Fibroblast of lung (primary cell): ENCODE measurements around the gene AP2B1. TPM values are rescaled to one million over a fixed set of nuclear protein-coding genes. Genes with fewer than 3 reads are reported as not detected.

Experiments used
- DNase-seq, 2 donors: peaks; one replicate each; pipeline versions ENCODE4 v3.0.0 to v3.0.0-alpha.2; 2010; ENCODE audit warnings: low read depth in 2 of 2
- H2AFZ ChIP-seq: 2 replicates; pipeline ENCODE4 v1.5.1; 2012; ENCODE audit warnings: low read length, control low read depth, inconsistent platforms
- H3K27ac ChIP-seq: 2 replicates; pipeline ENCODE4 v1.5.1; 2011; ENCODE audit warnings: low read length, control low read depth; ENCODE audit not compliant: insufficient read depth
- H3K27me3 ChIP-seq: 2 replicates; pipeline ENCODE4 v1.5.1; 2011; ENCODE audit warnings: mild to moderate bottlenecking, low read length; ENCODE audit not compliant: control insufficient read depth, insufficient read depth
- H3K36me3 ChIP-seq: 2 replicates; pipeline ENCODE4 v1.5.1; 2011; ENCODE audit warnings: low read length; ENCODE audit not compliant: control insufficient read depth, insufficient read depth
- H3K4me1 ChIP-seq: 2 replicates; pipeline ENCODE4 v1.5.1; 2011; ENCODE audit warnings: low read length; ENCODE audit not compliant: control insufficient read depth, insufficient read depth; ENCODE audit errors: extremely low read depth
- H3K4me2 ChIP-seq: 2 replicates; pipeline ENCODE4 v1.5.1; 2011; ENCODE audit warnings: low read length, control low read depth; ENCODE audit not compliant: insufficient read depth; ENCODE audit errors: extremely low read depth
- H3K4me3 ChIP-seq, 4 experiments: fragments of 200-600 bp in 1 of 4; sonication (generic) in 1 of 4; replicated peaks in 1 of 4; 2 replicates each; pipeline ENCODE4 v1.5.1; 2011 to 2016; ENCODE audit warnings: low read length in 4 of 4, low read depth in 3 of 4, mild to moderate bottlenecking in 3 of 4, control low read depth in 2 of 4, inconsistent platforms in 1 of 4, mixed read lengths in 1 of 4; ENCODE audit not compliant: insufficient read depth in 1 of 4; ENCODE audit errors: control extremely low read depth in 1 of 4
- H3K79me2 ChIP-seq: 2 replicates; pipeline ENCODE4 v1.5.1; 2012; ENCODE audit warnings: mild to moderate bottlenecking, low read length, inconsistent platforms; ENCODE audit not compliant: control insufficient read depth, insufficient read depth
- H3K9ac ChIP-seq: 2 replicates; pipeline ENCODE4 v1.5.1; 2011; ENCODE audit warnings: mild to moderate bottlenecking, low read length, control low read depth; ENCODE audit not compliant: insufficient read depth
- H3K9me3 ChIP-seq: 2 replicates; pipeline ENCODE4 v1.5.1; 2012; ENCODE audit warnings: low read depth, low read length; ENCODE audit not compliant: control insufficient read depth, insufficient read depth
- H4K20me1 ChIP-seq: 2 replicates; pipeline ENCODE4 v1.5.1; 2011; ENCODE audit warnings: low read length; ENCODE audit not compliant: control insufficient read depth, insufficient read depth; ENCODE audit errors: extremely low read depth
- CTCF ChIP-seq, 2 donors: IDR thresholded peaks in 1 of 2; conservative IDR thresholded peaks in 1 of 2; 1 replicate in 1 of 2; 2 replicates in 1 of 2; pipeline ENCODE4 v1.5.1; 2011 to 2012; ENCODE audit warnings: low read length in 2 of 2, control low read depth in 1 of 2, inconsistent platforms in 1 of 2, low read depth in 1 of 2, mild to moderate bottlenecking in 1 of 2
- EZH2 ChIP-seq: IDR thresholded peaks from 2 replicates; pipeline ENCODE4 v1.5.1; 2012; ENCODE audit warnings: low read length, control low read depth, mild to moderate bottlenecking; ENCODE audit errors: missing control alignments
- polyA plus RNA-seq, 2 donors: library from polyadenylated mRNA; depleted of rRNA in 1 of 2; stranded (reverse) in 1 of 2; unstranded in 1 of 2; fragments of >200 nt; gene quantifications; 2 replicates each; pipeline ENCODE4 v1.2.1, GENCODE V29; 2011 to 2012; ENCODE audit warnings: missing spikeins in 1 of 2
- total RNA-seq: library from RNA; depleted of rRNA; stranded (reverse); fragments of >200 nt; gene quantifications from 2 replicates; pipeline ENCODE4 v1.2.1, GENCODE V29; 2014

Gene AP2B1
- total and polyA plus RNA-seq, 2 donors (not counting 1 experiment from before 2014, with no cell fraction given), result 109 to 236 TPM

- no peaks in the 10 kb centered on the region for H3K9me3 ChIP-seq
- peaks cover 37% of the 10 kb centered on the region for H3K79me2 ChIP-seq
- DNase-seq, result no peak
- H3K27me3 ChIP-seq, result no peaks in the 10 kb centered on the region
- H3K4me3 ChIP-seq, result no peak overlapping the region
- no peaks in the 10 kb centered on the region for H3K4me1 ChIP-seq
- H3K27ac ChIP-seq, result no peak overlapping the region
- no peaks in the 10 kb centered on the region for H4K20me1 ChIP-seq
- H2AFZ ChIP-seq, result no peak overlapping the region
- no peak overlapping the region for H3K9ac ChIP-seq
- no peak overlapping the region for H3K4me2 ChIP-seq
- no peak for TF ChIP-seq EZH2
- TF ChIP-seq CTCF (conservative IDR thresholded peaks at IDR 0.05 in 1 of 2, IDR thresholded peaks at IDR 0.05 in 1 of 2; ENCODE audit: low read depth in 1 of 2, low read length in 2 of 2), result no peak
- peaks cover 8% of the 10 kb centered on the region for H3K36me3 ChIP-seq
Measured at GRCh38 chr17:35596072-35596471, 8.9 kb downstream of the AP2B1 start.

GRCh38 chr17:35596530-35597233 lies 9.6 kb downstream of the AP2B1 start:
- peaks cover 31% of the 10 kb centered on the region for H3K79me2 ChIP-seq
- no peaks in the 10 kb centered on the region for H3K9me3 ChIP-seq
- TF ChIP-seq CTCF (conservative IDR thresholded peaks at IDR 0.05 in 1 of 2, IDR thresholded peaks at IDR 0.05 in 1 of 2; ENCODE audit: low read depth in 1 of 2, low read length in 2 of 2) (no peak), EZH2 (no peak)
- H3K27me3 ChIP-seq, result no peaks in the 10 kb centered on the region
- H3K9ac ChIP-seq, result no peak overlapping the region
- H3K27ac ChIP-seq, result no peak overlapping the region
- H3K4me3 ChIP-seq, result no peak overlapping the region
- no peak overlapping the region for H2AFZ ChIP-seq
- H3K4me1 ChIP-seq, result no peaks in the 10 kb centered on the region
- H3K36me3 ChIP-seq, result peaks cover 8% of the 10 kb centered on the region
- no peak overlapping the region for H3K4me2 ChIP-seq
- H4K20me1 ChIP-seq, result no peaks in the 10 kb centered on the region
- DNase-seq, result no peak

GRCh38 chr17:35597604-35598003 lies 10.5 kb downstream of the AP2B1 start:
- Histone ChIP-seq H2AFZ (no peak overlapping the region), H3K4me1 (no peaks in the 10 kb centered on the region), H3K4me2 (no peak overlapping the region), H3K4me3 (no peak overlapping the region), H3K79me2 (peaks cover 22% of the 10 kb centered on the region), H3K27me3 (no peaks in the 10 kb centered on the region), H3K9ac (no peak overlapping the region), H3K9me3 (no peaks in the 10 kb centered on the region), H4K20me1 (no peaks in the 10 kb centered on the region), H3K36me3 (peaks cover 8% of the 10 kb centered on the region), H3K27ac (no peak overlapping the region)
- DNase-seq, result no peak
- TF ChIP-seq EZH2 (no peak), CTCF (conservative IDR thresholded peaks at IDR 0.05 in 1 of 2, IDR thresholded peaks at IDR 0.05 in 1 of 2; ENCODE audit: low read depth in 1 of 2, low read length in 2 of 2) (no peak)
